ENCODE results near the gene ACTRT2.

DNA sequence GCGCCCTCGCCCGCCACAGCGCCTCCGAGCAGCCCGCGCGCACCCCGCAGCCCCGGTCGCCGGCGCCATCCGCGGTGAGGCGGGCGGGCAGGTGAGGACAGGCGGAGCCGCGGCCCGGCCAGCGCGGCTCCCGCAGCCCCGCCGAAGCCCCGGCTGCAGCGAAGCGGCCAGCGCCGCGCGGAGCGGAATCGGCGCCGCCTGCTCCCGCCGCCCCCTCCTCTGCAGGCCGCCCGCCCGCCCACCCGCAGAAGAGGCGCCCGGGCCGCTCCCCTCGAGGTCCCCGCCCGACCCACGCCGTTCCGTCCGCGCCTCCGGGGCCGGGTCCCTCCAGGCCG is 49.0 kb downstream of the ACTRT2 start:
- TF ChIP-seq, protein P1, sequence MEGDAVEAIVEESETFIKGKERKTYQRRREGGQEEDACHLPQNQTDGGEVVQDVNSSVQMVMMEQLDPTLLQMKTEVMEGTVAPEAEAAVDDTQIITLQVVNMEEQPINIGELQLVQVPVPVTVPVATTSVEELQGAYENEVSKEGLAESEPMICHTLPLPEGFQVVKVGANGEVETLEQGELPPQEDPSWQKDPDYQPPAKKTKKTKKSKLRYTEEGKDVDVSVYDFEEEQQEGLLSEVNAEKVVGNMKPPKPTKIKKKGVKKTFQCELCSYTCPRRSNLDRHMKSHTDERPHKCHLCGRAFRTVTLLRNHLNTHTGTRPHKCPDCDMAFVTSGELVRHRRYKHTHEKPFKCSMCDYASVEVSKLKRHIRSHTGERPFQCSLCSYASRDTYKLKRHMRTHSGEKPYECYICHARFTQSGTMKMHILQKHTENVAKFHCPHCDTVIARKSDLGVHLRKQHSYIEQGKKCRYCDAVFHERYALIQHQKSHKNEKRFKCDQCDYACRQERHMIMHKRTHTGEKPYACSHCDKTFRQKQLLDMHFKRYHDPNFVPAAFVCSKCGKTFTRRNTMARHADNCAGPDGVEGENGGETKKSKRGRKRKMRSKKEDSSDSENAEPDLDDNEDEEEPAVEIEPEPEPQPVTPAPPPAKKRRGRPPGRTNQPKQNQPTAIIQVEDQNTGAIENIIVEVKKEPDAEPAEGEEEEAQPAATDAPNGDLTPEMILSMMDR (IDR thresholded peaks at IDR 0.05 in 8 of 11, conservative IDR thresholded peaks at IDR 0.05 in 3 of 11), result no peak
- no peak for TF ChIP-seq POLR2A (IDR thresholded peaks at IDR 0.05)
